HCT116 (cell line): ENCODE measurements around the gene APOL4. TPM values are rescaled to one million over a fixed set of nuclear protein-coding genes. Genes with fewer than 3 reads are reported as not detected.

Experiments used
- ATAC-seq: fragments of 200-7000 bp; cut with Tn5 transposase; 2 replicates; pipeline ENCODE4 v1.9.1; 2020; ENCODE audit warnings: mild to moderate bottlenecking, moderate library complexity
- BruUV-seq: library from RNA; stranded (reverse); fragments of 400-500 nt; replicated peaks from 2 replicates; lab custom pipeline; 2021; lab: Mats Ljungman, UMichigan
- CTCF ChIA-PET: fragments of 300-600 bp; sonication (Branson Sonifier 250); formaldehyde crosslinking; loops from one replicate; lab custom pipeline; 2021; ENCODE audit warnings: antibody characterized with exemption; lab: Charles Lee
- POLR2A ChIA-PET: fragments of 300-600, 350-600 bp; sonication (Branson Sonifier 250); formaldehyde crosslinking; loops from one replicate; lab custom pipeline; 2021; ENCODE audit warnings: antibody characterized with exemption; lab: Charles Lee
- RAD21 ChIA-PET, 2 experiments: fragments of 300-600 bp; sonication (Branson Sonifier 250); formaldehyde crosslinking; loops; one replicate each; lab custom pipeline; 2023; ENCODE audit warnings: low total read pairs in 2 of 2; ENCODE audit not compliant: uncharacterized antibody in 2 of 2, unreplicated experiment in 2 of 2, low non-redundant PET in 1 of 2; lab: Charles Lee
- DNase-seq: peaks from one replicate; pipeline ENCODE4 v3.0.0-alpha.2; 2010; ENCODE audit warnings: low read depth, low spot score
- H2AFZ ChIP-seq: fragments of 200-600 bp; shearing (Covaris generic), sonication (generic); 2 replicates; pipeline ENCODE4 v1.6.1; 2017; ENCODE audit warnings: low read depth, mixed run types, mixed read lengths, antibody characterized with exemption, low read length; ENCODE audit not compliant: poor library complexity, severe bottlenecking
- H3K27ac ChIP-seq: 2 replicates; pipeline ENCODE4 v1.5.1; 2012; ENCODE audit warnings: low read depth, low read length
- H3K27me3 ChIP-seq: fragments of 200-600 bp; sonication (generic); 2 replicates; pipeline ENCODE4 v1.6.1; 2016; ENCODE audit warnings: mixed run types, low read length, mixed read lengths; ENCODE audit not compliant: insufficient read depth
- H3K36me3 ChIP-seq, 2 experiments: fragments of 200-500 bp in 1 of 2; fragments of 200-600 bp in 1 of 2; sonication (Bioruptor generic) in 1 of 2; sonication (generic) in 1 of 2; 2 replicates each; pipeline versions ENCODE4 v1.5.1 to v1.6.1; 2014 to 2016; ENCODE audit warnings: low read length in 2 of 2, inconsistent platforms in 1 of 2, mixed read lengths in 1 of 2, mixed run types in 1 of 2; ENCODE audit not compliant: insufficient read depth in 2 of 2, control insufficient read depth in 1 of 2
- H3K4me1 ChIP-seq, 2 experiments: fragments of 200-600 bp in 1 of 2; sonication (generic) in 1 of 2; 2 replicates each; pipeline versions ENCODE4 v1.5.1 to v1.6.1; 2012 to 2017; ENCODE audit warnings: low read length in 2 of 2, inconsistent platforms in 1 of 2, mild to moderate bottlenecking in 1 of 2, mixed read lengths in 1 of 2, mixed run types in 1 of 2, moderate library complexity in 1 of 2; ENCODE audit not compliant: insufficient read depth in 2 of 2, control insufficient read depth in 1 of 2
- H3K4me2 ChIP-seq: fragments of 200-600 bp; sonication (generic); 2 replicates; pipeline ENCODE4 v1.6.1; 2017; ENCODE audit warnings: mixed run types, low read length, mixed read lengths
- H3K4me3 ChIP-seq, 2 experiments: fragments of 200-600 bp in 1 of 2; sonication (generic) in 1 of 2; replicated peaks in 1 of 2; 2 replicates each; pipeline ENCODE4 v1.5.1; 2011 to 2016; ENCODE audit warnings: low read length in 2 of 2, control low read depth in 1 of 2, low read depth in 1 of 2, mild to moderate bottlenecking in 1 of 2, mixed read lengths in 1 of 2, mixed run types in 1 of 2
- H3K79me2 ChIP-seq: fragments of 200-600 bp; sonication (generic); 2 replicates; pipeline ENCODE4 v1.6.1; 2017; ENCODE audit warnings: mild to moderate bottlenecking, mixed run types, low read length, moderate library complexity, mixed read lengths; ENCODE audit not compliant: insufficient read depth
- H3K9ac ChIP-seq: fragments of 200-600 bp; sonication (generic); 2 replicates; pipeline ENCODE4 v1.6.1; 2016; ENCODE audit warnings: low read length, mixed read lengths
- H3K9me2 ChIP-seq: fragments of 200-600 bp; sonication (generic), shearing (Covaris generic); 2 replicates; pipeline ENCODE4 v1.6.1; 2017; ENCODE audit warnings: mixed run types, mild to moderate bottlenecking, moderate library complexity; ENCODE audit not compliant: insufficient read depth
- H3K9me3 ChIP-seq, 2 experiments: fragments of 200-500 bp in 1 of 2; fragments of 200-600 bp in 1 of 2; sonication (Bioruptor generic) in 1 of 2; sonication (generic) in 1 of 2; 2 replicates each; pipeline ENCODE4 v1.6.1; 2014 to 2017; ENCODE audit warnings: low read length in 2 of 2, mixed read lengths in 2 of 2, inconsistent platforms in 1 of 2, low read depth in 1 of 2, mild to moderate bottlenecking in 1 of 2, mixed run types in 1 of 2, moderate library complexity in 1 of 2; ENCODE audit not compliant: control insufficient read depth in 1 of 2, insufficient read depth in 1 of 2
- H4K20me1 ChIP-seq: fragments of 200-600 bp; sonication (generic), shearing (Covaris generic); 2 replicates; pipeline ENCODE4 v1.6.1; 2017; ENCODE audit warnings: mixed run types, mild to moderate bottlenecking, moderate library complexity; ENCODE audit not compliant: insufficient read depth
- ATF3 ChIP-seq: IDR thresholded peaks from 2 replicates; pipeline ENCODE4 v1.6.1; 2012
- CBX3 ChIP-seq: IDR thresholded peaks from 2 replicates; pipeline ENCODE4 v1.6.1; 2012; ENCODE audit warnings: low read depth
- CTCF ChIP-seq, 3 experiments: fragments of 200-600 bp in 1 of 3; sonication (generic) in 1 of 3; IDR thresholded peaks in 2 of 3; conservative IDR thresholded peaks in 1 of 3; 2 replicates each; pipeline ENCODE4 v1.5.1; 2012 to 2017; ENCODE audit warnings: low read depth in 2 of 3, low read length in 2 of 3, antibody characterized with exemption in 1 of 3, borderline replicate concordance in 1 of 3, control low read depth in 1 of 3, mild to moderate bottlenecking in 1 of 3, mixed read lengths in 1 of 3, mixed run types in 1 of 3, moderate library complexity in 1 of 3; ENCODE audit not compliant: insufficient read depth in 1 of 3
- EZH2phosphoT487 ChIP-seq: fragments of 200-600 bp; IDR thresholded peaks from 2 replicates; pipeline ENCODE4 v1.6.1; 2018; ENCODE audit warnings: antibody characterized with exemption, borderline replicate concordance
- JUND ChIP-seq: IDR thresholded peaks from 2 replicates; pipeline ENCODE4 v1.6.1; 2012
- POLR2A ChIP-seq: IDR thresholded peaks from 2 replicates; pipeline ENCODE4 v1.7.0; 2011; ENCODE audit warnings: borderline replicate concordance; ENCODE audit not compliant: insufficient read depth, insufficient read length; ENCODE audit errors: extremely low read depth
- RAD21 ChIP-seq: IDR thresholded peaks from 2 replicates; pipeline ENCODE4 v1.6.1; 2012; ENCODE audit warnings: low read depth, mild to moderate bottlenecking
- SIN3A ChIP-seq: IDR thresholded peaks from 2 replicates; pipeline ENCODE4 v1.6.1; 2012; ENCODE audit warnings: low read depth
- SRF ChIP-seq: IDR thresholded peaks from 2 replicates; pipeline ENCODE4 v1.6.1; 2012; ENCODE audit warnings: low read depth
- TCF7L2 ChIP-seq: IDR thresholded peaks from 2 replicates; pipeline ENCODE4 v1.7.0; 2011; ENCODE audit warnings: borderline replicate concordance, inconsistent platforms; ENCODE audit not compliant: insufficient read depth, insufficient read length; ENCODE audit errors: extremely low read depth
- intact Hi-C: fragments of 100-400 bp; cut with micrococcal nuclease; formaldehyde crosslinking; loops from 2 replicates; pipeline ENCODE4 v1.10.0; 2022
- total RNA-seq: library from RNA; stranded (reverse); gene quantifications from one replicate; pipeline ENCODE4 v1.2.1, GENCODE V29; 2021; ENCODE audit not compliant: unreplicated experiment
- TF ChIP-seq, protein P1 (sequence below): IDR thresholded peaks from 2 replicates; pipeline ENCODE4 v1.6.1; 2011; ENCODE audit warnings: mild to moderate bottlenecking, low read length, moderate library complexity; ENCODE audit not compliant: insufficient replicate concordance; ENCODE audit errors: extremely low read depth
- TF ChIP-seq, protein P2 (sequence below): IDR thresholded peaks from 2 replicates; pipeline ENCODE4 v1.6.1; 2012

The APOL4 gene
- total RNA-seq, 1 experiment from 2014 or later = not detected

- ChIA-PET RAD21 (no interaction called here), CTCF (no interaction called here), POLR2A (no interaction called here)
- no peak overlapping the region for H3K4me2 ChIP-seq
- ATAC-seq (no peak), DNase-seq (no peak)
- no peak overlapping the region for H2AFZ ChIP-seq
- H3K9ac ChIP-seq = no peak overlapping the region
- intact Hi-C loops = no loop called here
- no peaks in the 10 kb centered on the region for H3K36me3 ChIP-seq
- H3K4me3 ChIP-seq = no peak overlapping the region
- no peaks in the 10 kb centered on the region for H3K27me3 ChIP-seq
- no peaks in the 10 kb centered on the region for H4K20me1 ChIP-seq
- no TSS peak for BruUV-seq
- TF ChIP-seq SIN3A (no peak), CTCF (IDR thresholded peaks at IDR 0.05 in 2 of 3, conservative IDR thresholded peaks at IDR 0.05 in 1 of 3; ENCODE audit: borderline replicate concordance in 1 of 3, insufficient read depth in 1 of 3, low read depth in 2 of 3, low read length in 2 of 3) (no peak), CBX3 (no peak), ATF3 (no peak), JUND (no peak), SRF (no peak), RAD21 (no peak), TCF7L2 (no peak), POLR2A (no peak), EZH2phosphoT487 (no peak)
- TF ChIP-seq, protein P1, sequence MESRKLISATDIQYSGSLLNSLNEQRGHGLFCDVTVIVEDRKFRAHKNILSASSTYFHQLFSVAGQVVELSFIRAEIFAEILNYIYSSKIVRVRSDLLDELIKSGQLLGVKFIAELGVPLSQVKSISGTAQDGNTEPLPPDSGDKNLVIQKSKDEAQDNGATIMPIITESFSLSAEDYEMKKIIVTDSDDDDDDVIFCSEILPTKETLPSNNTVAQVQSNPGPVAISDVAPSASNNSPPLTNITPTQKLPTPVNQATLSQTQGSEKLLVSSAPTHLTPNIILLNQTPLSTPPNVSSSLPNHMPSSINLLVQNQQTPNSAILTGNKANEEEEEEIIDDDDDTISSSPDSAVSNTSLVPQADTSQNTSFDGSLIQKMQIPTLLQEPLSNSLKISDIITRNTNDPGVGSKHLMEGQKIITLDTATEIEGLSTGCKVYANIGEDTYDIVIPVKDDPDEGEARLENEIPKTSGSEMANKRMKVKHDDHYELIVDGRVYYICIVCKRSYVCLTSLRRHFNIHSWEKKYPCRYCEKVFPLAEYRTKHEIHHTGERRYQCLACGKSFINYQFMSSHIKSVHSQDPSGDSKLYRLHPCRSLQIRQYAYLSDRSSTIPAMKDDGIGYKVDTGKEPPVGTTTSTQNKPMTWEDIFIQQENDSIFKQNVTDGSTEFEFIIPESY = no peak
- TF ChIP-seq, protein P2, sequence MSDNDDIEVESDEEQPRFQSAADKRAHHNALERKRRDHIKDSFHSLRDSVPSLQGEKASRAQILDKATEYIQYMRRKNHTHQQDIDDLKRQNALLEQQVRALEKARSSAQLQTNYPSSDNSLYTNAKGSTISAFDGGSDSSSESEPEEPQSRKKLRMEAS = no peak
- H3K9me2 ChIP-seq = no peaks in the 10 kb centered on the region
- no peak overlapping the region for H3K27ac ChIP-seq
- no peaks in the 10 kb centered on the region for H3K9me3 ChIP-seq
- peaks cover 7% of the 10 kb centered on the region; the same call in 1 of the 2 replicates for H3K79me2 ChIP-seq
- peaks cover 8 to 14% of the 10 kb centered on the region in 2 experiments; a peak in 3 of 4 replicates for H3K4me1 ChIP-seq
These were observed 32.6 kb upstream of the APOL4 start for GRCh38 chr22:36234213-36234612.
